GM12891 (cell line): Measurements from ENCODE around the gene DPRX.

Source experiments
- DNase-seq: peaks from one replicate; pipeline ENCODE4 v3.0.0; 2011; ENCODE audit warnings: low spot score; ENCODE audit not compliant: insufficient read length
- FAIRE-seq: peaks from 2 replicates; lab custom pipeline; 2011; peaks lifted over from hg19 to GRCh38; lab: Jason Lieb, UNC
- PAX5 ChIP-seq: IDR thresholded peaks from 2 replicates; pipeline ENCODE4 v1.6.1; 2011; ENCODE audit warnings: low read length, moderate library complexity, mild to moderate bottlenecking; ENCODE audit not compliant: insufficient read depth, severe bottlenecking
- POLR2A ChIP-seq: IDR thresholded peaks from 2 replicates; pipeline ENCODE4 v1.6.1; 2011; ENCODE audit warnings: low read depth, low read length, control low read depth
- POLR2AphosphoS5 ChIP-seq: IDR thresholded peaks from 2 replicates; pipeline ENCODE4 v1.6.1; 2011; ENCODE audit warnings: low read depth, low read length, control low read depth
- POU2F2 ChIP-seq: IDR thresholded peaks from 2 replicates; pipeline ENCODE4 v1.6.1; 2011; ENCODE audit warnings: low read depth, mild to moderate bottlenecking, control low read depth, low read length, moderate library complexity
- SPI1 ChIP-seq: IDR thresholded peaks from 2 replicates; pipeline ENCODE4 v1.6.1; 2011; ENCODE audit warnings: low read depth, low read length, control low read depth
- TAF1 ChIP-seq: IDR thresholded peaks from 2 replicates; pipeline ENCODE4 v1.6.1; 2011; ENCODE audit warnings: low read depth, low read length, control low read depth

The DPRX gene

DNA sequence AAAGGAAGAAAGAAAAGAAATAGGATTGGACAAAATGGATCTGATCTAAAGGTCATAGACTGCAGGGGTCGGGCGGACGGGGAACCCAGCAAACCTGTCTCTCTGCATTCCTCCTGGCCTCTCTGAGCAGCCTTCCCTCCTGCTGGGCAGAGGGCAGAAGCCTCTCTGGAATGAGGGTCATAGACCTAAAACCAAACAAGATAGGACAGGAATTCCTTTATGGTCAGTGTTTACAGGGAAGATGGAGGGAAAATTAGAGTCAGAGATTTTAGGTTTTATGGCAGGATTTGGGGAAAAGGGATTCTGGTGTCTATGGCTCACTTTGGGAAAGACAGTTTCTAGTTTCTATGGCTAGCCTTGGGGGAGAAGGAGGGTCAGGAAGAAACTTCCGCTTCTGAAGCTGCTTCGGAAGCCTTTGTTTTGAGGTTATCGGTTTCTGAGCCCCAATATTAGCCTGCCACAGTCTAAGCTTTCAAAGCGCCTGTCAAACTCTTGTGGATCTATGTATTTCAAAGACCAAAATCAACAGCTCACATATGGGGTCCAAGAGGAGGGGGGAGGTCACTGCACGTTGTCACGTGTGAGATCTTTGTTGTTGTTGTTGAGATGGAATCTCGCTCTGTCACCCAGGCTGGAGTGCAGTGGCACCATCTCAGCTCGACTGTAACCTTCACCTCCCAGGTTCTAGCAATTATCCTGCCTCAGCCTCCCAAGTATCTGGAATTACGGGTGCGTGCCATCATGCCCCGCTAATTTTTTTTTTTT lies 18.9 kb upstream of the DPRX start:
- TF ChIP-seq POLR2AphosphoS5, result no peak
- TF ChIP-seq SPI1, result no peak
- no peak for TF ChIP-seq PAX5
- TF ChIP-seq POLR2A, result no peak
- no peak for TF ChIP-seq POU2F2
- TF ChIP-seq TAF1, result no peak
- FAIRE-seq (no peak), DNase-seq (no peak)

DNA sequence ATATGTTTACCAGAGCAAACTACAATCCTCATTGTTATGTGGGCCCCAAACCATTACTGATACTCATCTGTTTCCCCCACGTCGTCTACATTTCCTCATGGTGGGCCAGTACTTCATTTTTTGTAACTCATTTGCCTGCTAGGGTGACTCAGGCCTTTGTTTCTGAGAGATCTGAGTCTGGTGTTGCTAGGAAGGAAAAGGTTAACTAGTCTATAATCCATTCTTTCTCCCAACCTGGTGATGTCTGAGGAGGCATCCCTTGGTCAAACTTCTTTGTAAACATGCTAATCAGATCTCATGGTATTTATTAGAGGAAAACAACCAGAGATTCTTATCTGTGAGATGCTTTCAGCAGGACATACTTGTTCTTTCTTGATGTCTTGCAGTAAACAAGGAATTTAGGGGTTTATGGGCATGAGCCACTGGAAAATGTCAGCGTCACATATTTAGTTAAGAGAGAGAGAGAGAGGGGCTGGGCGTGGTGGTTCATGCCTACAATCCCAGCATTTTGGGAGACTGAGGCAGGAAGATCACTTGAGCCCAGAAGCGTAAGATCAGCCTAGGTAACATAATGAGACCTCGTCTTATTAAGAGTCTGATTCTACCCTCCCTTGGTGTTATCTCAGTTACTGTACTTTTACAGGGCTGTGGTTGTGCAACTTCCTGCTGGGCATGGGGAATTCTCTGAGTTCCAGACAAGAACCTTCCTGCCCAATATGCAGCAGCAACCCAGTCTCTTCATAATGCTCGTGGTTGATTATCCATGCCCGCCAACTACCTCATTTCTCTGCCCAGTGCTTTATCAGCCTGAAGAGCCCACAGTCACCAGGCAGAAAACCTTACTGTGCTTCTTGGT lies 9.7 kb upstream of the DPRX start:
- no peak for FAIRE-seq
- DNase-seq, result no peak

DNA sequence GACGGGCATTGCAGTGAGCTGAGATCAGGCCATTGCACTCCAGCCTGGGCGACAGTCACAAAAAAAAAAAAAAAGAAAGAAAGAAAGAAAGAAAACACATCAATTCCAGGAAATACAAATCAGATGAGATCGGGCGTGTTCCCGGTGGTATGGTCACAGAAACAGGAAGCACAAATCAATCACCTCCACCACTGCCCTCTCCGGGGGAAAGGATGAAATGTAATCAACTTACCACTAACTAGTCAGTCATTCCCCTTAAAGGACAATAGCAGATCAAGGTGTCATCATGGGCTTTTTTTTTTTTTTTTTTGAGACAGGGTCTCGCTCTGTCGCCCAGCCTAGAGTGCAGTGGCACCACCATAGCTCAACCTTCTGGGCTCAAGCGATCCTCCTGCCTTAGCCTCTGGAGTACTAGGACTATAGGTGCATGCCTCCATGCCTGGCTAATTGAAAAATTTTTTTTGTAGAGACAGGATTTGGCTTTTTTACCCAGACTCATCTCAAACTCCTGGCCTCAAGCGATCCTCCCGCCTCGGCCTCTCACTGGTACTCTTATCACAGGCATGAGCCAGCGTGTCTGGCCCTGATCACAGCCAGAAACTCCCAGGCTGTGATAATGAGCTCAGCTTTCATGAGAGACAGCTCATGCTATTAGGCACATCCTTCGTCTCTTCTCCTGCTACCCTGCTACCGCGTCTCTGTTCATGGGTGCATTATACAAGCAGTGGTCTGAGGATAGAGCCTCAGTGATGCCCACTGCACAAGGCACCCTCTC lies 6.8 kb upstream of the DPRX start:
- DNase-seq (no peak), FAIRE-seq (no peak)
- TF ChIP-seq PAX5, result no peak
- no peak for TF ChIP-seq POU2F2
- TF ChIP-seq POLR2AphosphoS5, result no peak
- no peak for TF ChIP-seq TAF1
- TF ChIP-seq POLR2A, result no peak
- TF ChIP-seq SPI1, result no peak

More for the DNA sequence above, 9.7 kb upstream of the DPRX start:
- no peak for TF ChIP-seq TAF1
- no peak for TF ChIP-seq POLR2AphosphoS5
- TF ChIP-seq SPI1, result no peak
- TF ChIP-seq POLR2A, result no peak
- TF ChIP-seq PAX5, result no peak
- TF ChIP-seq POU2F2, result no peak

DNA sequence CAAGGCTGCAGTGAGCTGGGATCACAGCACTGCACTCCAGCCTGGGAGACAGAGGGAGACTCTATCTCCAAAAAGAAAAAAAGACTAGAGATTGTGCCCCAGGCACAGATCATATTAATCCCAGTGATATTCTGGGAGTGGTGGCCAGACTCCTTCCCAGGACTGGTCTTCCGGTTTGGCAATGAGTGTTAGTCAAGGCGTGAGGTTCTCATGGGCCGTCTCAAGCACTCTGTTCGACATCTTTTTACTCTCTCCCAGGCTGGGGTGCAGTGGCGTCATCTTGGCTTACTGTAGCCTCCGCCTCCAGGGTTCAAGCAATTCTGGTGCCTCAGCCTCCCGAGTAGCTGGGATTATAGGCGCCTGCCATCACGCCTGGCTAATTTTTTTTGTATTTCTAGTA lies 5.3 kb upstream of the DPRX start:
- DNase-seq (no peak), FAIRE-seq (no peak)
- no peak for TF ChIP-seq POLR2AphosphoS5
- TF ChIP-seq TAF1, result no peak
- no peak for TF ChIP-seq PAX5
- TF ChIP-seq POU2F2, result no peak
- TF ChIP-seq SPI1, result no peak
- no peak for TF ChIP-seq POLR2A

DNA sequence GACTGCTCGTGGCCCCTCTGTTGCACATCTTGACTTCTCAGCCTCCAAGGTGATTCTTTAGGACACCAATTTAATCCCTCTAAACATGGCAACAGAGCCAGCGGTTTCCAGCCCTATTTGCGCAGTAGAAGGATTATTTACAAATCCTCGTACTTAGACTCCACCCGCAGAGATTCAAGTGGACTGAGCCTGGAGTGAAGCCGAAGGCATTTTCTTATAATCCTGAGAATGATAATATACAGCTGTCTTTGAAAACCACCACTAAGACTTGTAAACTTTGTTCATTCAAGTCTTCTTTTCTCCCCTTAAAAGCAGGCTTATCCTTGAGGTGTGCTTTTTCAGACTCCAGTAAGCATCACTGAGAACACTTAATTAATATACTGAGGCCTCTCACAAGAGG lies 4.8 kb upstream of the DPRX start:
- FAIRE-seq, result no peak
- DNase-seq, result no peak
- TF ChIP-seq PAX5 (no peak), POLR2AphosphoS5 (no peak), POU2F2 (no peak), POLR2A (no peak), SPI1 (no peak), TAF1 (no peak)

DNA sequence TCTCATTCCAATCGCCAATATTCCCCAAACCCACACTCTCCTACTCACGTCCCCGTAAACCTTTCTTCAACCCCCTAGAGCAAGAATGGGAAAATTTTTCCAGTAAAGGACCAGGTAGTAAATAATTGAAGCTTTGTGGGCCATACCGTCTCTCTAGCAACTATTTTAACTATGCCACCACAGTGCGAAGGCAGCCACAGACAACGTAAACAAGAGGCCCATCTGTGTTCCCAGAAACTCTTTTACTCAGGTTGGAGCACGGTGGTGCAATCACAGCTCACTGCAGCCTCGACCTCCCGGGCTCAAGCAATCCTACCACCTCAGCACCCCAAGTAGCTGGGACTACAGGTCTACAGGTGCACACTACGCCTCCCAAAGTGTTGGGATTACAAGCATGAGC lies 3.0 kb downstream of the DPRX start:
- DNase-seq, result no peak
- TF ChIP-seq SPI1 (no peak), POLR2AphosphoS5 (no peak), POU2F2 (no peak), TAF1 (no peak), PAX5 (no peak), POLR2A (no peak)
- FAIRE-seq, result no peak

DNA sequence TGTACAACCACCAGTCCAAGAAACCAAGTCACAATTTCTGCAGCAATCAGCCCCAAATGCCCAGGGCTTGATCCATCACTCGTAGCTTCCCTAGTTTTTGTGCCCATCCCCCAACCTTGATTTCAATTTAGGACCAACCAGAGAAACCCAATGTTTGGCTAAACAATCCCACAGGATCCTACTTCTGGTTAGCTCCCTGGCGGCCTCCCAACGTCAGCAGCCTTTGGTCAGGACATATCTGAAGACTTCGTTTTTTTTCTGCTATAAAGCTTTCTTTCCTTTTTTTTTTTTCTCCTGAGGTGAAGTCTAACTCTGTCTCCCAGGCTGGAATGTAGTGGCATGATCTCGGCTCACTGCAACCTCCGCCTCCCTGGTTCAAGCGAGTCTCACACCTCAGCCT lies 7.7 kb downstream of the DPRX start:
- no peak for DNase-seq
- FAIRE-seq, result no peak

DNA sequence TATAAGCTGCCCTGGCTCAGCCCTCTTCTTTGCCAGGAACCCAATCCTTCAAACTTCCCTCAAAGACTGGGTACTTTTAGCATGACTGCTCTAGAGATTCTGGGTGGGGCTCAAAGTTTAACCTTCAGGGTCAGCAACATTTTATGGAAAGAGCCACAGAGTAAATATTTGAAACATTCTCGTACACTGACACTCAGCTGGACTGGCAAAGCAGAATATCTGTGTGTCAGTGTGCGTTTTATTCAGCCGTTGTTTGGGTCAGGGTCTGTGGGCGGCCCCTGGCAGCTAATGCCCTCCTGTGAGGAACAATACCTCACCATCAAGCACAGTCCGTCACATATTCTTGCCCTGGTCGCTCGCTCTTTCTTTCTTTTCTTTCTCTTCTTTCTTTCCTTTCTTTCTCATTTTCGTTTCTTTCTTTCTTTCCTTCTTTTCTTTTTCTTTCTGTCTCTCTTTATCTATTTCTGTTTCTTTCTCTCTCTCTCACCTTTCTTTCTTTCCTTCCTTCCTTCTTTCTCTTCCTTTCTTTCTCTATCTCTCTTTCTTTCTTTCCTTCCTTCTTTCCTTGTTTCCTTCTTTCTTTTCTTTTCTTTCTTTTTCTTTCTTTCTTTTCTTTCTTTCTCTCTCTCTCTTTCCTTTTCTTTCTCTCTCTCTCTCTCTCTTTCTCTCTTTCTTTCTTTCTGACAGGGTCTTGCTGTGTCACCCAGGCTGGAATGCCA lies 10.7 kb downstream of the DPRX start:
- FAIRE-seq (no peak), DNase-seq (no peak)
- no peak for TF ChIP-seq POLR2AphosphoS5
- TF ChIP-seq PAX5, result no peak
- TF ChIP-seq POU2F2, result no peak
- TF ChIP-seq POLR2A, result no peak
- TF ChIP-seq TAF1, result no peak
- no peak for TF ChIP-seq SPI1

More for the DNA sequence above, 7.7 kb downstream of the DPRX start:
- TF ChIP-seq POLR2A, result no peak
- TF ChIP-seq SPI1, result no peak
- no peak for TF ChIP-seq POU2F2
- no peak for TF ChIP-seq POLR2AphosphoS5
- TF ChIP-seq PAX5, result no peak
- no peak for TF ChIP-seq TAF1
